Spleen (tissue), 7 donors: ENCODE results near the gene TMEM223.

ENCODE experiments used
- POLR2A ChIP-seq, 3 donors: fragments of 450-650 bp; IDR thresholded peaks; one replicate each; pipeline ENCODE4 v1.5.1; 2017; ENCODE audit warnings: antibody characterized with exemption in 3 of 3, mild to moderate bottlenecking in 1 of 3
- POLR2AphosphoS5 ChIP-seq, 3 donors: sonication (generic); formaldehyde crosslinking; IDR thresholded peaks; one replicate each; pipeline ENCODE4 v1.5.1; 2017; ENCODE audit warnings: antibody characterized with exemption in 3 of 3
- TF ChIP-seq, protein P1 (sequence below), 11 experiments: fragments of 200-600 bp in 7 of 11; fragments of 450-650 bp in 4 of 11; sonication (generic) in 4 of 11; IDR thresholded peaks in 8 of 11; conservative IDR thresholded peaks in 3 of 11; 1 replicate in 7 of 11; 2 replicates in 4 of 11; pipeline versions ENCODE4 v1.4.0 to v1.8.0; 2016 to 2021; ENCODE audit warnings: antibody characterized with exemption in 11 of 11, inconsistent platforms in 4 of 11, mild to moderate bottlenecking in 1 of 11
- donor health status: DM: no; HTN: no; CAD: no; lungs with moderate emphysema.
- donor health status: DM: no; HTN: no; CAD: no.
- donor health status: DM: no; HTN: no; CAD: no.

DNA sequence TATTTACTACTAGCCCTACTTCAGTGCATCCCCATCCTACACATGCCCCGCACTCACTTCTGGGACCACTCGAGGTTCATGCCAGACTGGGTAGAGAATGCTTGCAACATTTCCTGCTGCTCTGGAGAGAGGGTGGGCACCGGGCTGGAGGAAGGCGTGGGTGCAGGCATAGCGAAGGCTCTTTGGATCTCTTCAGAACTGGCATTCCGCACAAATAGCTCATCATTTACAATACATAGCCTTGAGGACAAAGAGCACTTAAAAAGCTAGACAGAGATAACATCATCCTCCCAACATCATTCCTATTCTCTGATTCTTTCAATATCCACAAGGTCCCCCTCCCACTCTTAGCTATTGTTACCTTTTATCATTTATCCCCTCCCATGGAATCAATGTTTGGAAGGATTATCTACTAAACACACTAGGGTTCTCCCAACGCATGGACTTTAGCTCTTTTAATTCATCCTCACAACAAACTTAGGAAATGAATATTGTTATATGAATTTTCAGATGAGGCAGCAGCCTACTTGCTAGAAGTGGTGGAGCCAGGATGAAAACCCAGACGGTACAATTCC is 2.5 kb upstream of the TMEM223 start:
- TF ChIP-seq, protein P1, sequence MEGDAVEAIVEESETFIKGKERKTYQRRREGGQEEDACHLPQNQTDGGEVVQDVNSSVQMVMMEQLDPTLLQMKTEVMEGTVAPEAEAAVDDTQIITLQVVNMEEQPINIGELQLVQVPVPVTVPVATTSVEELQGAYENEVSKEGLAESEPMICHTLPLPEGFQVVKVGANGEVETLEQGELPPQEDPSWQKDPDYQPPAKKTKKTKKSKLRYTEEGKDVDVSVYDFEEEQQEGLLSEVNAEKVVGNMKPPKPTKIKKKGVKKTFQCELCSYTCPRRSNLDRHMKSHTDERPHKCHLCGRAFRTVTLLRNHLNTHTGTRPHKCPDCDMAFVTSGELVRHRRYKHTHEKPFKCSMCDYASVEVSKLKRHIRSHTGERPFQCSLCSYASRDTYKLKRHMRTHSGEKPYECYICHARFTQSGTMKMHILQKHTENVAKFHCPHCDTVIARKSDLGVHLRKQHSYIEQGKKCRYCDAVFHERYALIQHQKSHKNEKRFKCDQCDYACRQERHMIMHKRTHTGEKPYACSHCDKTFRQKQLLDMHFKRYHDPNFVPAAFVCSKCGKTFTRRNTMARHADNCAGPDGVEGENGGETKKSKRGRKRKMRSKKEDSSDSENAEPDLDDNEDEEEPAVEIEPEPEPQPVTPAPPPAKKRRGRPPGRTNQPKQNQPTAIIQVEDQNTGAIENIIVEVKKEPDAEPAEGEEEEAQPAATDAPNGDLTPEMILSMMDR (IDR thresholded peaks at IDR 0.05 in 8 of 11, conservative IDR thresholded peaks at IDR 0.05 in 3 of 11): no peak
- TF ChIP-seq POLR2A (IDR thresholded peaks at IDR 0.05) (no peak), POLR2AphosphoS5 (IDR thresholded peaks at IDR 0.05) (no peak)
